Adrenal gland (tissue), 12 donors: ENCODE measurements around the gene ETV3L. TPM values are rescaled to one million over a fixed set of nuclear protein-coding genes. Genes with fewer than 3 reads are reported as not detected.

Experiments used
- DNase-seq, 7 donors: peaks; one replicate each; pipeline ENCODE4 v3.0.0-alpha.2; 2019 to 2020
- H3K27ac ChIP-seq, 5 donors: fragments of 200-600 bp; sonication (generic) in 4 of 5; 1 replicate in 3 of 5; 2 replicates in 2 of 5; pipeline versions ENCODE4 v1.5.1 to v1.8.0; 2016 to 2020; ENCODE audit warnings: mild to moderate bottlenecking in 1 of 5
- H3K27me3 ChIP-seq: fragments of 200-600 bp; 2 replicates; pipeline ENCODE4 v1.8.0; 2021
- H3K36me3 ChIP-seq, 2 donors: fragments of 200-600 bp; replicated peaks in 1 of 2; 1 replicate in 1 of 2; 2 replicates in 1 of 2; pipeline versions ENCODE4 v1.5.1 to v1.8.0; 2018 to 2022
- H3K4me1 ChIP-seq, 2 donors: fragments of 200-600 bp; replicated peaks in 1 of 2; 1 replicate in 1 of 2; 2 replicates in 1 of 2; pipeline versions ENCODE4 v1.5.1 to v1.8.0; 2018 to 2021
- H3K4me3 ChIP-seq, 4 donors: fragments of 200-600 bp; sonication (generic) in 3 of 4; one replicate each; pipeline ENCODE4 v1.5.1; 2016 to 2018
- H3K9me3 ChIP-seq, 3 donors: fragments of 200-600 bp; sonication (generic) in 1 of 3; replicated peaks in 1 of 3; 1 replicate in 2 of 3; 2 replicates in 1 of 3; pipeline versions ENCODE4 v1.5.1 to v1.8.0; 2016 to 2021
- CTCF ChIP-seq, 6 experiments: fragments of 450-650 bp in 4 of 6; fragments of 200-600 bp in 2 of 6; sonication (generic) in 1 of 6; IDR thresholded peaks; 1 replicate in 5 of 6; 2 replicates in 1 of 6; pipeline versions ENCODE4 v1.5.1 to v1.8.0; 2016 to 2021; ENCODE audit warnings: antibody characterized with exemption in 6 of 6, mild to moderate bottlenecking in 2 of 6, moderate library complexity in 1 of 6
- POLR2A ChIP-seq, 2 donors: fragments of 450-650 bp; IDR thresholded peaks; one replicate each; pipeline ENCODE4 v1.6.1; 2017; ENCODE audit warnings: antibody characterized with exemption in 2 of 2, mild to moderate bottlenecking in 2 of 2, moderate library complexity in 1 of 2
- WGBS, 4 donors: extraction: QIAGEN DNeasy Blood & Tissue Kit in 2 of 4; methylation state at CpG; one replicate each; pipeline versions ENCODE4 v1.1.5 to v1.1.7; 2013 to 2017; 5-methylcytosine and 5-hydroxymethylcytosine counted together
- intact Hi-C, 2 donors: fragments of 100-400 bp; cut with DNase I; formaldehyde crosslinking; loops; one replicate each; pipeline versions ENCODE4 v1.14.1 to v1.15.0; 2022 to 2023
- polyA plus RNA-seq, 3 donors: library from polyadenylated mRNA; stranded (reverse); fragments of 200-250 nt in 2 of 3; fragments of 350-450 nt in 1 of 3; fragmentation: Illumina TruSeq in 1 of 3; extraction: RNeasy Lipid Tissue Mini Kit (QIAGEN cat#74804) in 1 of 3; gene quantifications; one replicate each; pipeline ENCODE4 v1.2.3, GENCODE V29; 2013 to 2014
- total RNA-seq, 9 donors: library from RNA; depleted of rRNA in 4 of 9; stranded (reverse); fragments of >200 nt in 4 of 9; fragments of 120-200 nt in 1 of 9; fragmentation: NEBNext Ultra II Directional in 1 of 9; extraction: Animal tissue kit (Norgen Biotek cat#: 25700) in 1 of 9; gene quantifications; one replicate each; pipeline versions ENCODE4 v1.1.0 to v1.2.4, GENCODE V29; 2013 to 2023
- donor health status: healthy with polysubstance abuse.
- donor health status: Bipolar disorder and iron deficiency.
- donor health status: DM: yes; HTN: yes; CAD: no.
- donor health status: DM: no; HTN: no; CAD: no.
- donor health status: DM: no; HTN: no; CAD: no.
- donor health status: DM: yes; HTN: yes; CAD: no.

The ETV3L gene
- total and polyA plus RNA-seq, 12 donors = not detected

DNA sequence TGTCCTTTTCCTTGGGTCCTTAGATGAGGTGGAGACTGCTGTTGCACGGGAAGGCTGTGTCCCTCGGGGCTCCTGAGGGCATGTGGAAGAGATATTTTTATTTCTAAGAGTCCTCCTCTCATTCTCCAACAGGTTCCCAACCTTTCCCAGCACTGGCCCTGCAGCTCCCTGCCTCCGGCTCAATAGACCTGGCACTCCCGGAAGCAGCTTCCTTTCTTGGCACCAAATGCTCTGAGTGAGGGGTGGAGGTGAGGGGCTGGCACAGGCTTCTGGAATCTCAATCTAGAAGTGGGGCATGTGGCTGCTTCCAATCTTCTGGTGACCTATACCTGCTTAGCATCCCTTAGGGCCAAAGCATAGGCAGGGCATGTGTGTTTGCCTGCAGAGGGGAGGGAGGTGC lies 4.5 kb downstream of the ETV3L start:
- no peak overlapping the region for H3K4me3 ChIP-seq
- H3K27me3 ChIP-seq = no peaks in the 10 kb centered on the region
- whole genome bisulfite sequencing, 4 donors = 66 to 83% (median 72%) methylated on average over 4 of the region's 4 CpGs
- no peaks in the 10 kb centered on the region for H3K9me3 ChIP-seq
- no peaks in the 10 kb centered on the region for H3K4me1 ChIP-seq
- DNase-seq = no peak
- intact Hi-C loops = no loop called here
- H3K36me3 ChIP-seq = no peaks in the 10 kb centered on the region
- TF ChIP-seq POLR2A (IDR thresholded peaks at IDR 0.05) = no peak
- no peak for TF ChIP-seq CTCF (IDR thresholded peaks at IDR 0.05)
- H3K27ac ChIP-seq = no peak overlapping the region

DNA sequence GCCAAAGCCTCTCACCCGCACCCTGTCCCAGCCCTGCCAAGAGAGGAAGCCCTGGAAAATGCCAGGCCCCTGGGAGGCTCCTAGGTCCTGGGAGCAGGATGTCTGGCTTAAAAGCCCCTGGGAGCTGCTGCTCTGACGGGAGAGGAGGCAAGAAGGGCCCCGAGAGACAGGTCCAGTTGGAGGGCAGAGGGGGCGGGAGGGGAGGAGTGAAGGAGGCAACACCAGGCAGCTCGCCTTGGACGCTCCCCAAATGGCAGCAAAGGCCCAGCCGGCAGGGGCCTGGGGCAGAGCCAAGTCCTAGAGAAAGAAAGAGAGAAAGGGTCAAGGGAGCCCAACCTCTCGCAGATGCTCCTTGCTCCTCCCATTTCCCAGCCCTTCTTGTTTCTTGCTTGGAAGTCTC lies 6.8 kb downstream of the ETV3L start:
- no peak for TF ChIP-seq POLR2A (IDR thresholded peaks at IDR 0.05)
- TF ChIP-seq CTCF (IDR thresholded peaks at IDR 0.05) = no peak
- Histone ChIP-seq H3K27me3 (no peaks in the 10 kb centered on the region), H3K27ac (no peak overlapping the region), H3K9me3 (no peaks in the 10 kb centered on the region), H3K36me3 (no peaks in the 10 kb centered on the region), H3K4me3 (no peak overlapping the region), H3K4me1 (no peaks in the 10 kb centered on the region)
- intact Hi-C loops = no loop called here
- peak in 6 of 7 donors; percentile 47 to 75 (median 58) for DNase-seq
- 39 to 60% (median 51%) methylated on average over 7 to 8 of the region's 8 CpGs for WGBS, 4 donors

GRCh38 chr1:157091668-157092273 lies 7.8 kb downstream of the ETV3L start:
- H3K27me3 ChIP-seq = no peaks in the 10 kb centered on the region
- H3K4me3 ChIP-seq = no peak overlapping the region
- no peaks in the 10 kb centered on the region for H3K4me1 ChIP-seq
- TF ChIP-seq CTCF (IDR thresholded peaks at IDR 0.05) (no peak), POLR2A (IDR thresholded peaks at IDR 0.05) (no peak)
- no peaks in the 10 kb centered on the region for H3K9me3 ChIP-seq
- no peaks in the 10 kb centered on the region for H3K36me3 ChIP-seq
- intact Hi-C loops = loop anchor here (2.0 kb wide), 1 partner anchor 63 kb away; no protein-coding TSS in a partner anchor
- H3K27ac ChIP-seq = no peak overlapping the region
- DNase-seq = no peak
- WGBS, 4 donors = 67 to 98% (median 76%) methylated on average over 2 to 4 of the region's 4 CpGs

DNA sequence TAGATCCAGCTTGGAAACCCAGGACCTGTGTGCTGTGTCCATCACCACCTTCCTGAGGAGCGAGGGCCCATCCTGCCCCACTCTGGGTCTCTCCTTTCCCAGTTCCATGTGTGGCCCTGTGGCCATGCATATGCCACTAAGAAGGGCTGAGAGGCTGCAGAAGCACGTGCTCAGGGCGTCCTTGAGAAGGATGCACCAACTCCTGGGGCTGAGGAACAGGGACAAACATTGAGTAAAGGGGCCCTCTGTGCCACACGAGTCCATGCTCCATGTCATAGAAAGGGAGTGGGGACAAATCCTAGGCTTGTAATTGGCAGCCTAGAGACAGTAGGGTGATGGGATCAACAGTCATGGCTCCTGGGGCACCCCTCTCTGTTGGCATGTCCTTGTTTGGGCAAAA lies 8.4 kb downstream of the ETV3L start:
- no peak for DNase-seq
- WGBS, 4 donors = 78 to 91% (median 83%) methylated on average over 4 of the region's 4 CpGs

More for the DNA sequence above, 8.4 kb downstream of the ETV3L start:
- no peaks in the 10 kb centered on the region for H3K36me3 ChIP-seq
- intact Hi-C loops = loop anchor here (2.0 kb wide), 1 partner anchor 64 kb away; no protein-coding TSS in a partner anchor
- H3K27ac ChIP-seq = no peak overlapping the region
- H3K9me3 ChIP-seq = no peaks in the 10 kb centered on the region
- TF ChIP-seq CTCF (IDR thresholded peaks at IDR 0.05) (no peak), POLR2A (IDR thresholded peaks at IDR 0.05) (no peak)
- no peaks in the 10 kb centered on the region for H3K27me3 ChIP-seq
- no peaks in the 10 kb centered on the region for H3K4me1 ChIP-seq
- no peak overlapping the region for H3K4me3 ChIP-seq
